Measurements from ENCODE around the gene USP11.

USP11 gene

GRCh38 chrX:47193475-47194193 lies 39.2 kb upstream of the USP11 start, which contains the start of gene UBA1 (continued):
- TF ChIP-seq ZNF449 (tag by site-specific recombination; IDR thresholded peaks at IDR 0.05): no peak
- TF ChIP-seq ZNF23 (tag by site-specific recombination; IDR thresholded peaks at IDR 0.05; ENCODE audit: borderline replicate concordance): no peak
- no peak for TF ChIP-seq ZNF184 (tag by site-specific recombination; IDR thresholded peaks at IDR 0.05)
- no peak for TF ChIP-seq HIC1 (tag by site-specific recombination; IDR thresholded peaks at IDR 0.05)
- 0 out of 2 replicates have a peak, but pooled peaks have one; percentile 40 for TF ChIP-seq ZBTB10 (tag by site-specific recombination; IDR thresholded peaks at IDR 0.05)
- TF ChIP-seq YY2 (tag by site-specific recombination; IDR thresholded peaks at IDR 0.05): no peak; the same call in 1 of the 2 replicates
- TF ChIP-seq ZFP41 (tag by site-specific recombination; IDR thresholded peaks at IDR 0.05; ENCODE audit: borderline replicate concordance): no peak
- no peak for TF ChIP-seq ZBTB21 (tag by site-specific recombination; IDR thresholded peaks at IDR 0.05)
- TF ChIP-seq ZBTB1 (tag by site-specific recombination; IDR thresholded peaks at IDR 0.05): peak; percentile 52; the same call in 1 of the 2 replicates
- no peak for TF ChIP-seq ZNF175 (tag by site-specific recombination; IDR thresholded peaks at IDR 0.05)
- TF ChIP-seq ZNF510 (tag by site-specific recombination; IDR thresholded peaks at IDR 0.05; ENCODE audit: insufficient replicate concordance): no peak
- TF ChIP-seq ZNF560 (tag by site-specific recombination; IDR thresholded peaks at IDR 0.05; ENCODE audit: borderline replicate concordance): no peak
- TF ChIP-seq ZNF660 (tag by site-specific recombination; IDR thresholded peaks at IDR 0.05): peak; percentile 86; the same call in 1 of the 2 replicates
- no peak for TF ChIP-seq ZNF133 (tag by site-specific recombination; IDR thresholded peaks at IDR 0.05)
- no peak for TF ChIP-seq ZNF404 (tag by site-specific recombination; IDR thresholded peaks at IDR 0.05)
- peak; percentile 92 for TF ChIP-seq KLF8 (tag by site-specific recombination; IDR thresholded peaks at IDR 0.05)
- peak; percentile 77; the same call in 1 of the 2 replicates for TF ChIP-seq ZNF2 (tag by site-specific recombination; IDR thresholded peaks at IDR 0.05)
- no peak; the same call in 1 of the 2 replicates for TF ChIP-seq REST (tag by site-specific recombination; IDR thresholded peaks at IDR 0.05)
- no peak for TF ChIP-seq ZNF473 (tag by site-specific recombination; IDR thresholded peaks at IDR 0.05)
- peak; percentile 84 for TF ChIP-seq YY1 (tag by site-specific recombination; IDR thresholded peaks at IDR 0.05)
- TF ChIP-seq ZNF571 (tag by site-specific recombination; IDR thresholded peaks at IDR 0.05): no peak
- TF ChIP-seq ZBTB8A (tag by site-specific recombination; IDR thresholded peaks at IDR 0.05): no peak
- TF ChIP-seq ZNF132 (tag by site-specific recombination; IDR thresholded peaks at IDR 0.05; ENCODE audit: borderline replicate concordance): no peak
- peak; percentile 88 for TF ChIP-seq ZEB2 (tag by site-specific recombination; IDR thresholded peaks at IDR 0.05)
- TF ChIP-seq ZNF514 (tag by site-specific recombination; IDR thresholded peaks at IDR 0.05): no peak
- TF ChIP-seq ZNF324 (tag by site-specific recombination; IDR thresholded peaks at IDR 0.05): peak; percentile 67; the same call in 1 of the 2 replicates
- TF ChIP-seq ZIC2 (tag by site-specific recombination; IDR thresholded peaks at IDR 0.05): no peak
- peak; percentile 14; the same call in 1 of the 2 replicates for TF ChIP-seq KLF16 (tag by site-specific recombination; IDR thresholded peaks at IDR 0.05)
- TF ChIP-seq RBAK (tag by site-specific recombination; IDR thresholded peaks at IDR 0.05): no peak
